GM12878 (cell line): ENCODE data around the gene ABCA3.
"Not testable (repeated sequence)": the region's sequence is repeated elsewhere in the genome, so short reads cannot be mapped to it uniquely, and the experiment has no call there.

ENCODE experiments used
- ATF7 ChIP-seq: fragments of 450-650 bp; IDR thresholded peaks from 2 replicates; pipeline ENCODE4 v1.6.1; 2016; ENCODE audit warnings: low read depth, mild to moderate bottlenecking
- CBFB ChIP-seq: IDR thresholded peaks from 2 replicates; pipeline ENCODE4 v1.6.1; 2016; ENCODE audit warnings: antibody characterized with exemption, low read depth
- CEBPB ChIP-seq, 2 experiments: fragments of 150-350 bp in 1 of 2; IDR thresholded peaks; 2 replicates each; pipeline ENCODE4 v1.6.1; 2012 to 2014; ENCODE audit warnings: low read depth in 2 of 2, low read length in 2 of 2, borderline replicate concordance in 1 of 2, inconsistent platforms in 1 of 2
- CREB1 ChIP-seq: IDR thresholded peaks from 2 replicates; pipeline ENCODE4 v1.6.1; 2012; ENCODE audit warnings: low read depth, mild to moderate bottlenecking, inconsistent platforms
- E4F1 ChIP-seq: fragments of 450-650 bp; IDR thresholded peaks from 2 replicates; pipeline ENCODE4 v1.6.1; 2018; ENCODE audit warnings: borderline replicate concordance, mild to moderate bottlenecking; ENCODE audit not compliant: partially characterized antibody
- EP300 ChIP-seq, 2 experiments: fragments of 150-350 bp in 1 of 2; IDR thresholded peaks; 2 replicates each; pipeline ENCODE4 v1.6.1; 2011 to 2012; ENCODE audit warnings: low read depth in 2 of 2, low read length in 2 of 2, borderline replicate concordance in 1 of 2, improper control_type of control experiment in 1 of 2, inconsistent platforms in 1 of 2; ENCODE audit not compliant: control insufficient read depth in 1 of 2
- EZH2 ChIP-seq: IDR thresholded peaks from 2 replicates; pipeline ENCODE4 v1.6.1; 2012; ENCODE audit warnings: low read depth, mild to moderate bottlenecking, control low read depth, inconsistent platforms, low read length, borderline replicate concordance; ENCODE audit not compliant: control insufficient read depth
- JUNB ChIP-seq: IDR thresholded peaks from 2 replicates; pipeline ENCODE4 v1.6.1; 2016; ENCODE audit warnings: antibody characterized with exemption, mild to moderate bottlenecking
- MAX ChIP-seq: IDR thresholded peaks from 2 replicates; pipeline ENCODE4 v1.6.1; 2012; ENCODE audit warnings: low read depth, low read length, improper control_type of control experiment
- POLR2A ChIP-seq: IDR thresholded peaks from 2 replicates; pipeline ENCODE4 v1.6.1; 2011; ENCODE audit warnings: low read depth, mild to moderate bottlenecking, low read length
- SIX5 ChIP-seq: IDR thresholded peaks from 2 replicates; pipeline ENCODE4 v1.6.1; 2011; ENCODE audit warnings: mild to moderate bottlenecking, low read depth, low read length, moderate library complexity; ENCODE audit not compliant: severe bottlenecking
- TF ChIP-seq, protein P1 (sequence below), 3 experiments: IDR thresholded peaks in 2 of 3; conservative IDR thresholded peaks in 1 of 3; 2 replicates each; pipeline ENCODE4 v1.5.1; 2011; ENCODE audit warnings: low read depth in 3 of 3, low read length in 3 of 3, mild to moderate bottlenecking in 3 of 3, control low read depth in 2 of 3, moderate library complexity in 2 of 3, inconsistent platforms in 1 of 3, mixed read lengths in 1 of 3; ENCODE audit not compliant: control insufficient read depth in 2 of 3, insufficient read depth in 1 of 3; ENCODE audit errors: extremely low read depth in 1 of 3
- TF ChIP-seq, protein P2 (sequence below): fragments of 450-650 bp; formaldehyde crosslinking; IDR thresholded peaks from 2 replicates; pipeline ENCODE4 v1.4.0; 2022; ENCODE audit warnings: mild to moderate bottlenecking, moderate library complexity

- not testable (repeated sequence) for TF ChIP-seq CEBPB (IDR thresholded peaks at IDR 0.05; ENCODE audit: borderline replicate concordance in 1 of 2, low read depth in 2 of 2, low read length in 2 of 2); POLR2A; CBFB; EZH2; ATF7; JUNB; MAX; E4F1; CREB1; SIX5; EP300 (IDR thresholded peaks at IDR 0.05; ENCODE audit: borderline replicate concordance in 1 of 2, control insufficient read depth in 1 of 2, low read depth in 2 of 2, low read length in 2 of 2)
- TF ChIP-seq, protein P1, sequence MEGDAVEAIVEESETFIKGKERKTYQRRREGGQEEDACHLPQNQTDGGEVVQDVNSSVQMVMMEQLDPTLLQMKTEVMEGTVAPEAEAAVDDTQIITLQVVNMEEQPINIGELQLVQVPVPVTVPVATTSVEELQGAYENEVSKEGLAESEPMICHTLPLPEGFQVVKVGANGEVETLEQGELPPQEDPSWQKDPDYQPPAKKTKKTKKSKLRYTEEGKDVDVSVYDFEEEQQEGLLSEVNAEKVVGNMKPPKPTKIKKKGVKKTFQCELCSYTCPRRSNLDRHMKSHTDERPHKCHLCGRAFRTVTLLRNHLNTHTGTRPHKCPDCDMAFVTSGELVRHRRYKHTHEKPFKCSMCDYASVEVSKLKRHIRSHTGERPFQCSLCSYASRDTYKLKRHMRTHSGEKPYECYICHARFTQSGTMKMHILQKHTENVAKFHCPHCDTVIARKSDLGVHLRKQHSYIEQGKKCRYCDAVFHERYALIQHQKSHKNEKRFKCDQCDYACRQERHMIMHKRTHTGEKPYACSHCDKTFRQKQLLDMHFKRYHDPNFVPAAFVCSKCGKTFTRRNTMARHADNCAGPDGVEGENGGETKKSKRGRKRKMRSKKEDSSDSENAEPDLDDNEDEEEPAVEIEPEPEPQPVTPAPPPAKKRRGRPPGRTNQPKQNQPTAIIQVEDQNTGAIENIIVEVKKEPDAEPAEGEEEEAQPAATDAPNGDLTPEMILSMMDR (IDR thresholded peaks at IDR 0.05 in 2 of 3, conservative IDR thresholded peaks at IDR 0.05 in 1 of 3; ENCODE audit: control insufficient read depth in 2 of 3, extremely low read depth in 1 of 3, insufficient read depth in 1 of 3, low read depth in 3 of 3, low read length in 3 of 3): not testable (repeated sequence)
- TF ChIP-seq, protein P2, sequence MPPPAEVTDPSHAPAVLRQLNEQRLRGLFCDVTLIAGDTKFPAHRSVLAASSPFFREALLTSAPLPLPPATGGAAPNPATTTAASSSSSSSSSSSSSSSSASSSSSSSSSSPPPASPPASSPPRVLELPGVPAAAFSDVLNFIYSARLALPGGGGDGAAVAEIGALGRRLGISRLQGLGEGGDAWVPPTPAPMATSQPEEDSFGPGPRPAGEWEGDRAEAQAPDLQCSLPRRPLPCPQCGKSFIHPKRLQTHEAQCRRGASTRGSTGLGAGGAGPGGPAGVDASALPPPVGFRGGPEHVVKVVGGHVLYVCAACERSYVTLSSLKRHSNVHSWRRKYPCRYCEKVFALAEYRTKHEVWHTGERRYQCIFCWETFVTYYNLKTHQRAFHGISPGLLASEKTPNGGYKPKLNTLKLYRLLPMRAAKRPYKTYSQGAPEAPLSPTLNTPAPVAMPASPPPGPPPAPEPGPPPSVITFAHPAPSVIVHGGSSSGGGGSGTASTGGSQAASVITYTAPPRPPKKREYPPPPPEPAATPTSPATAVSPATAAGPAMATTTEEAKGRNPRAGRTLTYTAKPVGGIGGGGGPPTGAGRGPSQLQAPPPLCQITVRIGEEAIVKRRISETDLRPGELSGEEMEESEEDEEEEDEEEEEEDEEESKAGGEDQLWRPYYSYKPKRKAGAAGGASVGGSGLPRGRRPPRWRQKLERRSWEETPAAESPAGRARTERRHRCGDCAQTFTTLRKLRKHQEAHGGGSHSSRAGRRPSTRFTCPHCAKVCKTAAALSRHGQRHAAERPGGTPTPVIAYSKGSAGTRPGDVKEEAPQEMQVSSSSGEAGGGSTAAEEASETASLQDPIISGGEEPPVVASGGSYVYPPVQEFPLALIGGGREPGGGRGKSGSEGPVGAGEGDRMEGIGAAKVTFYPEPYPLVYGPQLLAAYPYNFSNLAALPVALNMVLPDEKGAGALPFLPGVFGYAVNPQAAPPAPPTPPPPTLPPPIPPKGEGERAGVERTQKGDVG (CRISPR knock-in tag): not testable (repeated sequence)
Measured at GRCh38 chr16:2263026-2263425, 77.5 kb downstream of the ABCA3 start.
